RWPE1 (cell line): Measurements from ENCODE around the gene INCA1.

Experiments used
- CTCF ChIA-PET: fragments of 350-600 bp; sonication (Branson Sonifier 250); formaldehyde crosslinking; extraction: SDS; loops from one replicate; lab custom pipeline; 2021; lab: Yijun Ruan, JAX
- POLR2A ChIA-PET: fragments of 400-600 bp; formaldehyde crosslinking; extraction: SDS; loops from one replicate; lab custom pipeline; 2020; ENCODE audit warnings: antibody characterized with exemption; ENCODE audit not compliant: low non-redundant PET; lab: Yijun Ruan, JAX
- DNase-seq: peaks from one replicate; pipeline ENCODE4 v3.0.0; 2012; ENCODE audit warnings: low spot score
- H3K27ac ChIP-seq: fragments of 450-650 bp; 2 replicates; pipeline ENCODE4 v1.5.1; 2017
- TF ChIP-seq, protein P1 (sequence below): fragments of 450-650 bp; conservative IDR thresholded peaks from 2 replicates; pipeline ENCODE4 v1.5.1; 2017; ENCODE audit warnings: low read depth, mild to moderate bottlenecking

Gene INCA1

DNA sequence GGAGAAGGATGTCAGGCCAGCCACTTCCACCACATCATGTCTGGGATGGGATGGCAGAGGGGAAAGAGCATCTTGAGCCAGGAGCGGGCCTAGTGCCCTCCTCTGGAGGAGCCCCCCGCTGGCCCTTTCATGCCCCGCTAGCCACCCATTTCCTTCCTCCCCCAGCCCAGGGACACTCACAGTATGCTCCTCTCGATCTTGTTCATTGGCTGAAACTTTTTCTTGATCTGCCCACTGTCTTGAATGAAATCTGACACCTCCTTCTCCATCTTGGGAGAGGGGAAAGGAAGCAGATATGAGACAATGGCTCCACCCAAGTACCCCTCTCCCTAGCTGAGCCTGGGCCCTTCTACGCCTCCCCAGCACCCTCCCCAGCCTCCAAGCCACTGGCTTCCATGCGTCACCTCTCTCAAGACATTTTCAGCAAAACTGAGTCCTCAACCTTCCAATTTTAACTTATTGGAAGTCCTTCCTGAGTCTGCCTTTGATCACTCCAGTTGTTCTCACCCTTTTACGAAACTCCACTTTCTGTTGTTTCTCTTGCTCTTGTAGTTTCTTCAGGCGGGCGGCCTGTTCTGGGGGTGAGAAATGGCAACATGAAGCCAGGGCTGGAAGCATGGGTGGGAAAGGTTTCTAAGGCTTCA is 36.9 kb downstream of the INCA1 start:
- no peak for DNase-seq
- peak overlapping the region; percentile 41 for H3K27ac ChIP-seq
- CTCF ChIA-PET: no interaction called here
- TF ChIP-seq, protein P1, sequence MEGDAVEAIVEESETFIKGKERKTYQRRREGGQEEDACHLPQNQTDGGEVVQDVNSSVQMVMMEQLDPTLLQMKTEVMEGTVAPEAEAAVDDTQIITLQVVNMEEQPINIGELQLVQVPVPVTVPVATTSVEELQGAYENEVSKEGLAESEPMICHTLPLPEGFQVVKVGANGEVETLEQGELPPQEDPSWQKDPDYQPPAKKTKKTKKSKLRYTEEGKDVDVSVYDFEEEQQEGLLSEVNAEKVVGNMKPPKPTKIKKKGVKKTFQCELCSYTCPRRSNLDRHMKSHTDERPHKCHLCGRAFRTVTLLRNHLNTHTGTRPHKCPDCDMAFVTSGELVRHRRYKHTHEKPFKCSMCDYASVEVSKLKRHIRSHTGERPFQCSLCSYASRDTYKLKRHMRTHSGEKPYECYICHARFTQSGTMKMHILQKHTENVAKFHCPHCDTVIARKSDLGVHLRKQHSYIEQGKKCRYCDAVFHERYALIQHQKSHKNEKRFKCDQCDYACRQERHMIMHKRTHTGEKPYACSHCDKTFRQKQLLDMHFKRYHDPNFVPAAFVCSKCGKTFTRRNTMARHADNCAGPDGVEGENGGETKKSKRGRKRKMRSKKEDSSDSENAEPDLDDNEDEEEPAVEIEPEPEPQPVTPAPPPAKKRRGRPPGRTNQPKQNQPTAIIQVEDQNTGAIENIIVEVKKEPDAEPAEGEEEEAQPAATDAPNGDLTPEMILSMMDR: no peak
- POLR2A ChIA-PET: no interaction called here

DNA sequence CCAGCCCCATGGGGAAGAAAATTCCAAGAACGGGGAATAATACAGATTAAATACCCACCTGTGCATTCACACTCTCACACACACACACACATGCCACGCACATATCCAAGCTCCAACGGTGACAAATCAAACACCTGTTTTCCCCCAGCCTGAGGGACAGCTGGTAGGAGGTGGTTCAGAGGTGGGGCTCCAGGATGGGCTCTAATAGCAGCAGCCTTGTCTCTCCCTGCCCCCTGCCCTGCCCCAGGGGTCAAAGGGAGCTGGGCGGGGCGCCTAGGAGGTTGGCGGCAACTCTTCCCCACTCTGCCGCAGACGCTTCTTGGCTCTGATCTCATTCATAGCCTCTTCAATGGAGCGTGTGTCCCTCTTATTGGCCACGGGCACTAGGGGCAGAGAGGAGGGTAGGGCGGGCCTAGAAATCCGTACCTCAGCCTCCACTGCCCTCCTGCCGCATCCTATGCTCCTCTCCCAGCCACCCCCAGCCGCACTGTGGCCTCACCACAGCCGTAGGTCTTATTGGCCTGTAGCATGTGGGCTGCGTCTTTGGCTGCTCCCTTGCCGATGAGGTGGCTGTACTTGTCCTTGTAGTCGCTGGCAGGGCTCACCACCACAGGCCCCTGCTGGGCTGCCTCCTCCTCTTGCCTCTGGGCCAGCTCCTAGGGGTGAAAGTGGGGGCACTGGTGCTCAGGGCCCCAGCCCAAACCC is 37.9 kb downstream of the INCA1 start:
- DNase-seq: no peak
- peak overlapping the region; percentile 35 for H3K27ac ChIP-seq
- POLR2A ChIA-PET: no interaction called here
- CTCF ChIA-PET: no interaction called here
- TF ChIP-seq, protein P1: no peak

- CTCF ChIA-PET: interaction anchor here (0.6 kb wide), 1 partner anchor 32 kb away, joined by 4 read pairs; no protein-coding TSS in a partner anchor
- TF ChIP-seq, protein P1: no peak
- no peak for DNase-seq
- POLR2A ChIA-PET: no interaction called here
- H3K27ac ChIP-seq: peak overlapping the region; percentile 37
These were observed 39.2 kb downstream of the INCA1 start for GRCh38 chr17:4958102-4958501.

- POLR2A ChIA-PET: interaction anchor here (0.7 kb wide), 1 partner anchor 10 kb away, joined by 3 read pairs; no protein-coding TSS in a partner anchor
- TF ChIP-seq, protein P1: no peak
- DNase-seq: no peak
- H3K27ac ChIP-seq: peak overlapping the region; percentile 37; the same call in 1 of the 2 replicates
- CTCF ChIA-PET: interaction anchor here (0.6 kb wide), 1 partner anchor 39 kb away, joined by 3 read pairs; no protein-coding TSS in a partner anchor
These were observed 40.7 kb downstream of the INCA1 start for GRCh38 chr17:4956493-4957061.

- ChIA-PET CTCF (no interaction called here), POLR2A (interaction anchor here (0.8 kb wide), 1 partner anchor 43 kb away, joined by 5 read pairs; the partner anchor contains the start of gene KIF1C)
- DNase-seq: no peak
- TF ChIP-seq, protein P1: no peak
- no peak overlapping the region for H3K27ac ChIP-seq
These were observed 42.2 kb downstream of the INCA1 start for GRCh38 chr17:4955091-4955490.

DNA sequence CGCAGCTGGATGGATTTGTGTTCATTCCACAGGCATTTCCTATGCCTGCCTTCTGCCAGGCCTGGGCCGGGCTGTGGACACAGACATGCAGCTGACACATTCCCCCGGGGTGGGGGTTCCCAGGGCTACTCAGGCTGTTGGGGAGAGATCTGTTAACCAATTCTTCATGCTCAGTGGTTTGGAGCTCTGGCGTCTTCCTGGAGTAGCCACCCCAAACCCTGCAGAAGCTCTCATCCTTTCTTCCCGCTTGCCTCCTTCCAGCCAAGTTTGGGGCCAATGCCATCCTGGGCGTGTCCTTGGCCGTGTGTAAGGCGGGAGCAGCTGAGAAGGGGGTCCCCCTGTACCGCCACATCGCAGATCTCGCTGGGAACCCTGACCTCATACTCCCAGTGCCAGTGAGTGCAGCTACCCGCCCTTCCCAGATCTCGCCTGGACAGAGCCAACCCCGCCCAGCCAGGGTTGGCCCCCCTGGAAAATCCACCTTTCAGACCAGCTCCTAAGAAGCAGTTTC is 43.8 kb downstream of the INCA1 start:
- CTCF ChIA-PET: interaction anchor here (1.1 kb wide), 1 partner anchor 34 kb away, joined by 4 read pairs; the partner anchor contains the start of gene CAMTA2
- peak overlapping the region; percentile 100 for H3K27ac ChIP-seq
- no peak for DNase-seq
- POLR2A ChIA-PET: no interaction called here
- TF ChIP-seq, protein P1: no peak
